Keratinocyte (primary cell): ENCODE results near the gene MYH9. TPM values are rescaled to one million over a fixed set of nuclear protein-coding genes. Genes with fewer than 3 reads are reported as not detected.

ENCODE experiments used
- DNase-seq: peaks from one replicate; pipeline ENCODE4 v3.0.0-alpha.2; 2011; ENCODE audit warnings: low read depth, missing footprints, low spot score
- FAIRE-seq: peaks from 2 replicates; lab custom pipeline; 2011; peaks lifted over from hg19 to GRCh38; lab: Jason Lieb, UNC
- H2AFZ ChIP-seq: 2 replicates; pipeline ENCODE4 v1.6.0; 2012; ENCODE audit warnings: low read length, control low read depth, inconsistent platforms; ENCODE audit not compliant: control insufficient read depth
- H3K27ac ChIP-seq: 2 replicates; pipeline ENCODE4 v1.5.1; 2011; ENCODE audit warnings: low read length; ENCODE audit not compliant: control insufficient read depth, insufficient read depth
- H3K27me3 ChIP-seq: 3 replicates; pipeline ENCODE4 v1.6.0; 2011; ENCODE audit warnings: low read length; ENCODE audit not compliant: control insufficient read depth, insufficient read depth; ENCODE audit errors: extremely low read depth
- H3K36me3 ChIP-seq, 2 experiments: 2 replicates in 1 of 2; 3 replicates in 1 of 2; pipeline ENCODE4 v1.5.1; 2011; ENCODE audit warnings: low read length in 2 of 2, mild to moderate bottlenecking in 1 of 2; ENCODE audit not compliant: control insufficient read depth in 2 of 2, insufficient read depth in 2 of 2; ENCODE audit errors: extremely low read depth in 1 of 2
- H3K4me1 ChIP-seq: 3 replicates; pipeline ENCODE4 v1.5.1; 2011; ENCODE audit warnings: low read length; ENCODE audit not compliant: control insufficient read depth, insufficient read depth; ENCODE audit errors: extremely low read depth
- H3K4me2 ChIP-seq: 3 replicates; pipeline ENCODE4 v1.6.0; 2011; ENCODE audit warnings: low read depth, low read length; ENCODE audit not compliant: control insufficient read depth, insufficient read depth; ENCODE audit errors: extremely low read depth
- H3K4me3 ChIP-seq, 3 experiments: fragments of 200-600 bp in 1 of 3; sonication (generic) in 1 of 3; 2 replicates in 2 of 3; 3 replicates in 1 of 3; pipeline ENCODE4 v1.5.1; 2011 to 2016; ENCODE audit warnings: low read length in 3 of 3, mild to moderate bottlenecking in 3 of 3, control low read depth in 2 of 3, inconsistent platforms in 1 of 3, low read depth in 1 of 3, mixed read lengths in 1 of 3, mixed run types in 1 of 3, moderate library complexity in 1 of 3; ENCODE audit not compliant: control insufficient read depth in 2 of 3, insufficient read depth in 2 of 3; ENCODE audit errors: extremely low read depth in 1 of 3
- H3K79me2 ChIP-seq: 2 replicates; pipeline ENCODE4 v1.6.0; 2012; ENCODE audit warnings: low read length; ENCODE audit not compliant: control insufficient read depth, insufficient read depth
- H3K9ac ChIP-seq: 3 replicates; pipeline ENCODE4 v1.6.0; 2011; ENCODE audit warnings: low read length; ENCODE audit not compliant: control insufficient read depth, insufficient read depth; ENCODE audit errors: extremely low read depth
- H3K9me1 ChIP-seq: 3 replicates; pipeline ENCODE4 v1.6.0; 2011; ENCODE audit warnings: low read length; ENCODE audit not compliant: control insufficient read depth, insufficient read depth; ENCODE audit errors: extremely low read depth
- H3K9me3 ChIP-seq: 2 replicates; pipeline ENCODE4 v1.5.1; 2012; ENCODE audit warnings: low read depth, low read length; ENCODE audit not compliant: control insufficient read depth
- H4K20me1 ChIP-seq: 3 replicates; pipeline ENCODE4 v1.6.0; 2011; ENCODE audit warnings: low read length; ENCODE audit not compliant: control insufficient read depth, insufficient read depth; ENCODE audit errors: extremely low read depth
- CTCF ChIP-seq, 3 experiments: IDR thresholded peaks in 1 of 3; conservative IDR thresholded peaks in 1 of 3; optimal IDR thresholded peaks in 1 of 3; 2 replicates in 2 of 3; 3 replicates in 1 of 3; pipeline versions ENCODE3 to v1.5.1; 2011; ENCODE audit warnings: low read length in 3 of 3, mild to moderate bottlenecking in 3 of 3, moderate library complexity in 2 of 3, control low read depth in 1 of 3, inconsistent platforms in 1 of 3; ENCODE audit not compliant: insufficient read depth in 2 of 3; ENCODE audit errors: extremely low read depth in 1 of 3
- EZH2 ChIP-seq: IDR thresholded peaks from one replicate; pipeline ENCODE4 v1.6.1; 2012; ENCODE audit warnings: inconsistent platforms, mild to moderate bottlenecking, low read length, moderate library complexity
- dilution Hi-C: fragments of 300-500 bp; cut with MboI; formaldehyde crosslinking; loops from one replicate; pipeline ENCODE4 v1.7.0; 2020; ENCODE audit warnings: low sequenced_read_pairs; ENCODE audit not compliant: extremely low pct_ligation_motif_present
- polyA plus RNA-seq, 5 experiments: library from polyadenylated mRNA; depleted of rRNA in 3 of 5; stranded (reverse) in 3 of 5; stranded (forward) in 1 of 5; unstranded in 1 of 5; fragments of >200 nt; gene quantifications; 1 replicate in 1 of 5; 2 replicates in 3 of 5; 3 replicates in 1 of 5; pipeline versions ENCODE4 v1.2.1 to v1.2.3, GENCODE V29; 2011 to 2012; ENCODE audit warnings: missing spikeins in 2 of 5, low read depth in 1 of 5, low replicate concordance in 1 of 5

The MYH9 gene
- polyA plus RNA-seq, 1 donor (not counting 4 experiments of a cell fraction or from before 2014, with no cell fraction given), result 351 TPM

- no peak for FAIRE-seq
- H3K9ac ChIP-seq, result no peak overlapping the region
- no peaks in the 10 kb centered on the region for H3K27me3 ChIP-seq
- H2AFZ ChIP-seq, result no peak overlapping the region
- no peak overlapping the region for H3K4me2 ChIP-seq
- no peak overlapping the region for H3K27ac ChIP-seq
- H3K4me1 ChIP-seq, result no peaks in the 10 kb centered on the region
- H4K20me1 ChIP-seq, result peaks cover 38% of the 10 kb centered on the region
- dilution Hi-C loops, result no loop called here
- H3K79me2 ChIP-seq, result peaks cover 88% of the 10 kb centered on the region
- peaks cover 83 to 86% of the 10 kb centered on the region in 2 experiments for H3K36me3 ChIP-seq
- H3K9me3 ChIP-seq, result no peaks in the 10 kb centered on the region
- no peaks in the 10 kb centered on the region for H3K9me1 ChIP-seq
- DNase-seq, result no peak
- no peak overlapping the region for H3K4me3 ChIP-seq
- TF ChIP-seq EZH2 (no peak), CTCF (optimal IDR thresholded peaks at IDR 0.05 in 1 of 3, IDR thresholded peaks at IDR 0.05 in 1 of 3, conservative IDR thresholded peaks at IDR 0.05 in 1 of 3; ENCODE audit: extremely low read depth in 1 of 3, insufficient read depth in 2 of 3, low read length in 3 of 3) (no peak)
These were observed 84.7 kb downstream of the MYH9 start for GRCh38 chr22:36303115-36303467.

GRCh38 chr22:36302439-36303114, 85.2 kb downstream of the MYH9 start:
- H3K79me2 ChIP-seq, result peaks cover 89% of the 10 kb centered on the region
- no peak overlapping the region for H3K4me3 ChIP-seq
- DNase-seq (no peak), FAIRE-seq (no peak)
- no peaks in the 10 kb centered on the region for H3K9me1 ChIP-seq
- dilution Hi-C loops, result no loop called here
- H3K9me3 ChIP-seq, result no peaks in the 10 kb centered on the region
- no peak overlapping the region for H3K4me2 ChIP-seq
- H4K20me1 ChIP-seq, result peaks cover 38% of the 10 kb centered on the region
- no peaks in the 10 kb centered on the region for H3K4me1 ChIP-seq
- no peaks in the 10 kb centered on the region for H3K27me3 ChIP-seq
- H2AFZ ChIP-seq, result no peak overlapping the region
- peaks cover 85 to 87% of the 10 kb centered on the region in 2 experiments for H3K36me3 ChIP-seq
- no peak overlapping the region for H3K9ac ChIP-seq
- TF ChIP-seq CTCF (optimal IDR thresholded peaks at IDR 0.05 in 1 of 3, IDR thresholded peaks at IDR 0.05 in 1 of 3, conservative IDR thresholded peaks at IDR 0.05 in 1 of 3; ENCODE audit: extremely low read depth in 1 of 3, insufficient read depth in 2 of 3, low read length in 3 of 3) (no peak), EZH2 (no peak)
- no peak overlapping the region for H3K27ac ChIP-seq
